Measurements from ENCODE around the gene RAET1L. TPM values are rescaled to one million over a fixed set of nuclear protein-coding genes. Genes with fewer than 3 reads are reported as not detected.
A peak's percentile ranks its signal among the peaks of the same experiment; 100 is the strongest.
"Not testable (repeated sequence)": the region's sequence is repeated elsewhere in the genome, so short reads cannot be mapped to it uniquely, and the experiment has no call there.

RAET1L gene
- polyA plus RNA-seq (2013, experiment 1 of 2) = not detected
- not detected for polyA plus RNA-seq (2013, experiment 2 of 2)

GRCh38 chr6:150025201-150025917 is at the start of gene RAET1L:
RAET1L (minus strand) TSS chr6:150025532; CDS start chr6:150025471, 61 bp downstream.
- WGBS = 92% methylated on average over 35 of the region's 36 CpGs
- Histone ChIP-seq H3K9me3 (ENCODE audit: insufficient read depth, low read depth, low read length) (no peaks in the 10 kb centered on the region), H3K36me3 (ENCODE audit: insufficient read depth, low read length) (no peaks in the 10 kb centered on the region), H3K4me1 (ENCODE audit: insufficient read depth, low read length) (no peaks in the 10 kb centered on the region), H3K27ac (ENCODE audit: low read depth, low read length) (no peak within 1 kb of the TSS), H3K9ac (ENCODE audit: low read depth, low read length) (no peak within 1 kb of the TSS), H3K27me3 (ENCODE audit: insufficient read depth, low read length) (peaks cover 23% of the 10 kb centered on the region), H3K4me3 (ENCODE audit: low read length) (no peak within 1 kb of the TSS)

DNA sequence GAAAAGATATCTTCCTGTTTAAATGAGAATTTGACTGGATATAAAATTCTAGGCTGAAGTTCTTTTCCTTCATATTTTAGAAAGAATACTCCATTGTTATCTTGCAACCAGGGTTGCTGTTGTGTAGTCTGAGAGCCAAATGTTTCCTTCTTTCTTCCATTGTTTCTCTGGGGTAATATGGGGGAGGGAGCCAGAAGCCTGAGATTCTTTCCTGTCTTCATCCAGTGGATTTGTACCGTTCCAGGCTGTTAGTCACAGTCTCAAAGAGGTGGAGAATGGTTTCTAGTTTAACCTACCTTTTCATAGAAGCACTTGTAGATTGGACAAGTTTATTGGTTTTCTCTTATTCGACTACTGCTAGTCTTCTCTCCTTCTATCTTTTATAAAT is 49.7 kb upstream of the RAET1L start:
- Histone ChIP-seq H3K9me3 (ENCODE audit: insufficient read depth, low read depth, low read length) (no peaks in the 10 kb centered on the region), H3K9ac (ENCODE audit: low read depth, low read length) (no peak overlapping the region), H3K36me3 (ENCODE audit: insufficient read depth, low read length) (no peaks in the 10 kb centered on the region), H3K27ac (ENCODE audit: low read depth, low read length) (no peak overlapping the region), H3K4me1 (ENCODE audit: insufficient read depth, low read length) (no peaks in the 10 kb centered on the region), H3K27me3 (ENCODE audit: insufficient read depth, low read length) (peaks cover 2% of the 10 kb centered on the region; the same call in 1 of the 2 replicates), H3K4me3 (ENCODE audit: low read length) (no peak overlapping the region)
- 33% methylated on average over 1 of the region's 2 CpGs for WGBS

DNA sequence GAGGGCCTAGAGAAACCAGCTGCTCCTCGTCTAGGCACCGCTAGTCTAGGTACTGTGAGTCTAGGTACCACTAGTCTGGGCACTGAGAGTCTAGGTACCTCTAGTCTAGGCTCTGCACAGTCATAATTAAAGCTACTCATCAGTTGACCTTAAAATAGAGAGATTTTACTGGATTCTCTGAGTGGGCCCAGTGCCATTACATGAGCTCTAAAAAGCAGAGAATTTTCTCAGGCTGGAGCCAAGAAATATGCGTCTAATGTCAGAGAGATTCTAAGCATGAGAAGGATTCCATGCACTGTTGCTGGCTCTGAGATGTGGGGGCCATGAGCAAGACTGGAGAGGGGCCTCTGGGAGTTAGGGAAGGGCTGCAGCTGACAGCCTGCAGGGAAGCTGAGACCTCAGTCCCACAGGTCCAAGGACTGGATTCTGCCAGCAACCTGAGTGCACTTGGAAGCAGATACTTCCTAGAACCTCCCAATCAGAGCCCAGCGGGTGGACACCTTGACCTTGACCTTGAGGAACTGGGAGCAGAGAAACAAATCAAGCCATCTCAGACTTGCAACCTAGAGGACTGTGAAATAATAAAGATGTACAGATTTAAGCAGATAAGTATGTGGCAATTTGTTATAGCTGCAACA is 49.2 kb upstream of the RAET1L start:
- H3K36me3 ChIP-seq (ENCODE audit: insufficient read depth, low read length); H3K27me3 ChIP-seq (ENCODE audit: insufficient read depth, low read length); H3K4me1 ChIP-seq (ENCODE audit: insufficient read depth, low read length); H3K9me3 ChIP-seq (ENCODE audit: insufficient read depth, low read depth, low read length); H3K4me3 ChIP-seq (ENCODE audit: low read length); H3K9ac ChIP-seq (ENCODE audit: low read depth, low read length); H3K27ac ChIP-seq (ENCODE audit: low read depth, low read length): not testable (repeated sequence)
- WGBS = 100% methylated on average over 3 of the region's 4 CpGs

- Histone ChIP-seq H3K4me1 (ENCODE audit: insufficient read depth, low read length) (0 out of 2 replicates have a peak, but pooled peaks cover 3% of the 10 kb centered on the region), H3K9me3 (ENCODE audit: insufficient read depth, low read depth, low read length) (no peaks in the 10 kb centered on the region), H3K27me3 (ENCODE audit: insufficient read depth, low read length) (peaks cover 26% of the 10 kb centered on the region), H3K36me3 (ENCODE audit: insufficient read depth, low read length) (no peaks in the 10 kb centered on the region), H3K4me3 (ENCODE audit: low read length) (no peak overlapping the region), H3K27ac (ENCODE audit: low read depth, low read length) (no peak overlapping the region), H3K9ac (ENCODE audit: low read depth, low read length) (no peak overlapping the region)
- 63% methylated on average over 8 of the region's 8 CpGs for WGBS
Observed at GRCh38 chr6:150072201-150072600, 46.9 kb upstream of the RAET1L start.

- no peak overlapping the region for H3K9ac ChIP-seq (ENCODE audit: low read depth, low read length)
- no peaks in the 10 kb centered on the region for H3K9me3 ChIP-seq (ENCODE audit: insufficient read depth, low read depth, low read length)
- 0 out of 2 replicates have a peak, but pooled peaks cover 3% of the 10 kb centered on the region for H3K4me1 ChIP-seq (ENCODE audit: insufficient read depth, low read length)
- no peak overlapping the region for H3K27ac ChIP-seq (ENCODE audit: low read depth, low read length)
- H3K4me3 ChIP-seq (ENCODE audit: low read length) = no peak overlapping the region
- peaks cover 29% of the 10 kb centered on the region for H3K27me3 ChIP-seq (ENCODE audit: insufficient read depth, low read length)
- H3K36me3 ChIP-seq (ENCODE audit: insufficient read depth, low read length) = no peaks in the 10 kb centered on the region
- WGBS = 88% methylated on average over 3 of the region's 3 CpGs
Observed at GRCh38 chr6:150070236-150070818, 45.0 kb upstream of the RAET1L start.

DNA sequence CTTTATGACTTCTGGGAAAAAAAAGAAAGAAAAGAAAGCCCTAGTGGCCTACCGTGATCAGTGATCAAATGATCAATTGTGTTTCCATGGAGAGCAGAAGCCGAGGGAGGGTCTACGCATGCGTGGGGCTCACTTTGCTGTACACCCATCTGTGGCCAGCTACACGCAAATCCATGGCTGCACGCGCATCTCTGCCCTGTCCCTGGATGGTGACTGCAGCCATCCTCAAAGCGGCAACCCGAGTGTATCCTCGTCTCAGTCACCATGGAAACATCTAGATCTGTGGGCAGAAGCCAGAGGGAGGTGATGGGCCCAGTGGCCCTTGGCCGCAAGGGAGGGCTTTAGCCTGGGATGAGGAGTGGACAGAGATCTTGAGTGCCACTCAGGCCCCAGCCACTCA is 44.4 kb upstream of the RAET1L start:
- 69% methylated on average over 11 of the region's 11 CpGs for WGBS
- Histone ChIP-seq H3K27ac (ENCODE audit: low read depth, low read length) (no peak overlapping the region), H3K27me3 (ENCODE audit: insufficient read depth, low read length) (peaks cover 29% of the 10 kb centered on the region), H3K9me3 (ENCODE audit: insufficient read depth, low read depth, low read length) (no peaks in the 10 kb centered on the region), H3K4me1 (ENCODE audit: insufficient read depth, low read length) (0 out of 2 replicates have a peak, but pooled peaks cover 3% of the 10 kb centered on the region), H3K36me3 (ENCODE audit: insufficient read depth, low read length) (no peaks in the 10 kb centered on the region), H3K9ac (ENCODE audit: low read depth, low read length) (no peak overlapping the region), H3K4me3 (ENCODE audit: low read length) (peak overlapping the region; percentile 87)

- H3K9ac ChIP-seq (ENCODE audit: low read depth, low read length) = peak within 1 kb of the TSS; percentile 73
- H3K4me3 ChIP-seq (ENCODE audit: low read length) = peak within 1 kb of the TSS; percentile 87
- no peaks in the 10 kb centered on the region for H3K36me3 ChIP-seq (ENCODE audit: insufficient read depth, low read length)
- H3K27me3 ChIP-seq (ENCODE audit: insufficient read depth, low read length) = peaks cover 29% of the 10 kb centered on the region
- no peaks in the 10 kb centered on the region for H3K9me3 ChIP-seq (ENCODE audit: insufficient read depth, low read depth, low read length)
- H3K4me1 ChIP-seq (ENCODE audit: insufficient read depth, low read length) = 0 out of 2 replicates have a peak, but pooled peaks cover 3% of the 10 kb centered on the region
- WGBS = under 1% methylated on average over 70 of the region's 72 CpGs
- H3K27ac ChIP-seq (ENCODE audit: low read depth, low read length) = no peak within 1 kb of the TSS
Observed at GRCh38 chr6:150068720-150069648, 43.7 kb upstream of the RAET1L start, which contains the start of gene ULBP3. ULBP3 (minus strand) TSS chr6:150069121; CDS start chr6:150069066, 55 bp downstream.

DNA sequence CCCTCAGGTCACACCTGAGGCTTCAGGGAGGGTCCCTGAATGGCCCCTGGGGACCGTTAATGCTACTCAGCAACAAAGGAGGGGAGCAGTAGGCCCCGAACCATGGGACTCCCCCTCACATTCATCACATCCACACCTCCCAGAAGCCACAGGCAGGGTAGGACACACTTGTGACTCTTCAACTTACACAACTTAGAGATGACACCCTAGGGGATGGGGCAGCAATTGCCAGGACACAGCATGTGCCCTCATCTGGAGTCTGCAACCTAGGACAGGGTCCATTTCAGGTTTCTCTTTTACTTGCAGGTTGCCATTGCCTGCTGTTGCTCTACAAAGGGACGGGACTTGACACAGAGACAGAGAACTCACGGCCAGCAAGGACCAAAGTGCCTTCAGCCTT is 42.8 kb upstream of the RAET1L start:
- Histone ChIP-seq H3K27ac (ENCODE audit: low read depth, low read length) (no peak overlapping the region), H3K4me1 (ENCODE audit: insufficient read depth, low read length) (0 out of 2 replicates have a peak, but pooled peaks cover 3% of the 10 kb centered on the region), H3K4me3 (ENCODE audit: low read length) (peak overlapping the region; percentile 87), H3K27me3 (ENCODE audit: insufficient read depth, low read length) (peaks cover 29% of the 10 kb centered on the region), H3K36me3 (ENCODE audit: insufficient read depth, low read length) (no peaks in the 10 kb centered on the region), H3K9ac (ENCODE audit: low read depth, low read length) (peak overlapping the region; percentile 73), H3K9me3 (ENCODE audit: insufficient read depth, low read depth, low read length) (no peaks in the 10 kb centered on the region)
- 55% methylated on average over 4 of the region's 4 CpGs for WGBS

- no peaks in the 10 kb centered on the region for H3K9me3 ChIP-seq (ENCODE audit: insufficient read depth, low read depth, low read length)
- 79% methylated on average over 2 of the region's 2 CpGs for WGBS
Observed at GRCh38 chr6:150065083-150065482, 39.8 kb upstream of the RAET1L start.

DNA sequence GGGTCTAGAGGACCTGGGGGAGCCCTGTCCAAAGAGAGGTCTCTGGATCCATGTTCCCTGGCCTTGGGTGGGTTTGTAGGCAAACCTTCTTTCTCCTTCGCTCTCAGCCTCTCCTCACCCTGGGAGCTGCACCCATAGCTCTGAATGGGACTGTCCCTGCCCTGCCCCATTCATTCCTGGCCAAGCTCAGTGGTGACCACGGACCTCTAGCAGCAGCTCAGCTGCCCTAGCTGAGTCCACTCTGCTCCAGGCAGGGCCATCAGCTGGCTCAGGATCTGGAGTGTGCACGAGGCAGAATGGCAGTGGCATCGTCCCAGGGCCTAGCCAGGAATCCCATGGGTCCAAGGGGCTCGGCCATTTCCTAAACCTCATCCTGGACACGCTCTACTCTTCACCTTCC is 38.3 kb upstream of the RAET1L start:
- Histone ChIP-seq H3K27me3 (ENCODE audit: insufficient read depth, low read length) (peaks cover 17% of the 10 kb centered on the region), H3K4me1 (ENCODE audit: insufficient read depth, low read length) (0 out of 2 replicates have a peak, but pooled peaks cover 3% of the 10 kb centered on the region), H3K36me3 (ENCODE audit: insufficient read depth, low read length) (no peaks in the 10 kb centered on the region), H3K9me3 (ENCODE audit: insufficient read depth, low read depth, low read length) (no peaks in the 10 kb centered on the region), H3K4me3 (ENCODE audit: low read length) (no peak overlapping the region), H3K9ac (ENCODE audit: low read depth, low read length) (no peak overlapping the region), H3K27ac (ENCODE audit: low read depth, low read length) (no peak overlapping the region)
- WGBS = 92% methylated on average over 6 of the region's 6 CpGs

More at GRCh38 chr6:150065083-150065482, 39.8 kb upstream of the RAET1L start:
- H3K9ac ChIP-seq (ENCODE audit: low read depth, low read length) = no peak overlapping the region
- no peak overlapping the region for H3K4me3 ChIP-seq (ENCODE audit: low read length)
- 0 out of 2 replicates have a peak, but pooled peaks cover 3% of the 10 kb centered on the region for H3K4me1 ChIP-seq (ENCODE audit: insufficient read depth, low read length)
- H3K36me3 ChIP-seq (ENCODE audit: insufficient read depth, low read length) = no peaks in the 10 kb centered on the region
- H3K27ac ChIP-seq (ENCODE audit: low read depth, low read length) = no peak overlapping the region
- H3K27me3 ChIP-seq (ENCODE audit: insufficient read depth, low read length) = peaks cover 28% of the 10 kb centered on the region

Data from HUES64 (cell line).